ENCODE data around the gene ANGPTL2.

ANGPTL2 gene

GRCh38 chr9:127053960-127054359 lies 68.5 kb downstream of the ANGPTL2 start:
- DNase-seq (ENCODE audit: low read depth in 2 of 2, low spot score in 1 of 2): no peak

- no peak for DNase-seq (ENCODE audit: low read depth in 2 of 2, low spot score in 1 of 2)
Observed at GRCh38 chr9:127053057-127053821, 69.2 kb downstream of the ANGPTL2 start.

GRCh38 chr9:127051881-127052595 lies 70.4 kb downstream of the ANGPTL2 start:
- no peak for DNase-seq (ENCODE audit: low read depth in 2 of 2, low spot score in 1 of 2)

GRCh38 chr9:127050591-127051001 lies 71.8 kb downstream of the ANGPTL2 start:
- DNase-seq (ENCODE audit: low read depth in 2 of 2, low spot score in 1 of 2): no peak

- no peak for DNase-seq (ENCODE audit: low read depth in 2 of 2, low spot score in 1 of 2)
Observed at GRCh38 chr9:127050152-127050551, 72.3 kb downstream of the ANGPTL2 start.

- no peak for DNase-seq (ENCODE audit: low read depth in 2 of 2, low spot score in 1 of 2)
Observed at GRCh38 chr9:127049581-127049980, 72.9 kb downstream of the ANGPTL2 start.

- no peak for DNase-seq (ENCODE audit: low read depth in 2 of 2, low spot score in 1 of 2)
Observed at GRCh38 chr9:127049044-127049443, 73.4 kb downstream of the ANGPTL2 start.

GRCh38 chr9:127047971-127048370 lies 74.5 kb downstream of the ANGPTL2 start:
- no peak for DNase-seq (ENCODE audit: low read depth in 2 of 2, low spot score in 1 of 2)

- no peak for DNase-seq (ENCODE audit: low read depth in 2 of 2, low spot score in 1 of 2)
Observed at GRCh38 chr9:127045148-127045547, 77.3 kb downstream of the ANGPTL2 start.

- no peak for DNase-seq (ENCODE audit: low read depth in 2 of 2, low spot score in 1 of 2)
Observed at GRCh38 chr9:127039492-127039891, 82.9 kb downstream of the ANGPTL2 start.

- no peak for DNase-seq (ENCODE audit: low read depth in 2 of 2, low spot score in 1 of 2)
Observed at GRCh38 chr9:127038531-127038930, 83.9 kb downstream of the ANGPTL2 start.

All from stimulated activated CD8-positive, alpha-beta memory T cell treated with anti-CD3 and anti-CD28 coated beads, Interleukin-4, amount 100 ng/mL, for 1 hour (primary cell).